ENCODE results near the gene CFAP68. TPM values are rescaled to one million over a fixed set of nuclear protein-coding genes. Genes with fewer than 3 reads are reported as not detected.
"Not testable (repeated sequence)": the region's sequence is repeated elsewhere in the genome, so short reads cannot be mapped to it uniquely, and the experiment has no call there.

Gene CFAP68
- total RNA-seq, 4 donors from 2014 or later = 8.2 to 20.9 (median 9.8) TPM

GRCh38 chr11:111878385-111878848 is 924 bp upstream of the CFAP68 start:
- intact Hi-C loops (cut with DNase I; ENCODE audit: low total_unique reads) = loop anchor here (2.0 to 10.0 kb wide), 6 partner anchors 32 to 1436 kb away; partner anchors contain the start of genes CRYAB, SDHD, TIMM8B and TTC12
- peak overlapping the region; percentile 58 to 75 (median 68) for H3K4me3 ChIP-seq
- H3K9me3 ChIP-seq = no peaks in the 10 kb centered on the region
- H3K4me1 ChIP-seq = peaks cover 8 to 19% of the 10 kb centered on the region in 2 donors
- TF ChIP-seq CTCF (IDR thresholded peaks at IDR 0.05 in 4 of 5, conservative IDR thresholded peaks at IDR 0.05 in 1 of 5) = no peak
- TF ChIP-seq POLR2A (IDR thresholded peaks at IDR 0.05) = no peak
- H3K27me3 ChIP-seq = no peaks in the 10 kb centered on the region
- no peaks in the 10 kb centered on the region for H3K36me3 ChIP-seq
- ATAC-seq (peak; percentile 9 to 11), DNase-seq (no peak)
- in situ Hi-C loops (cut with MboI; ENCODE audit: low sequenced_read_pairs in 4 of 4) = loop anchor here (5.0 to 10.0 kb wide), 6 partner anchors 34 to 206 kb away; partner anchors contain the start of genes CRYAB (in 1 of the 4), DIXDC1 (in 1 of the 4), HSPB2 (in 1 of the 4) and NKAPD1 (in 1 of the 4)
- peak overlapping the region; percentile 81 to 92 (median 88) for H3K27ac ChIP-seq

- peak overlapping the region; percentile 81 to 92 (median 88) for H3K27ac ChIP-seq
- peak overlapping the region; percentile 58 to 75 (median 68) for H3K4me3 ChIP-seq
- H3K4me1 ChIP-seq = peaks cover 8 to 19% of the 10 kb centered on the region in 2 donors
- ATAC-seq (peak; percentile 1), DNase-seq (no peak)
- TF ChIP-seq POLR2A (IDR thresholded peaks at IDR 0.05) = no peak
- no peak for TF ChIP-seq CTCF (IDR thresholded peaks at IDR 0.05 in 4 of 5, conservative IDR thresholded peaks at IDR 0.05 in 1 of 5)
- intact Hi-C loops (cut with DNase I; ENCODE audit: low total_unique reads) (loop anchor here (1.0 to 10.0 kb wide), 7 partner anchors 31 to 1435 kb away; partner anchors contain the start of genes CRYAB, SDHD, TIMM8B and TTC12), in situ Hi-C loops (cut with MboI; ENCODE audit: low sequenced_read_pairs in 4 of 4) (loop anchor here (5.0 to 10.0 kb wide), 6 partner anchors 33 to 205 kb away; partner anchors contain the start of genes CRYAB (in 1 of the 4), DIXDC1 (in 1 of the 4), HSPB2 (in 1 of the 4) and NKAPD1 (in 1 of the 4))
- no peaks in the 10 kb centered on the region for H3K9me3 ChIP-seq
- H3K36me3 ChIP-seq = no peaks in the 10 kb centered on the region
- H3K27me3 ChIP-seq = no peaks in the 10 kb centered on the region
Measured at GRCh38 chr11:111879637-111879960, 258 bp downstream of the CFAP68 start.

DNA sequence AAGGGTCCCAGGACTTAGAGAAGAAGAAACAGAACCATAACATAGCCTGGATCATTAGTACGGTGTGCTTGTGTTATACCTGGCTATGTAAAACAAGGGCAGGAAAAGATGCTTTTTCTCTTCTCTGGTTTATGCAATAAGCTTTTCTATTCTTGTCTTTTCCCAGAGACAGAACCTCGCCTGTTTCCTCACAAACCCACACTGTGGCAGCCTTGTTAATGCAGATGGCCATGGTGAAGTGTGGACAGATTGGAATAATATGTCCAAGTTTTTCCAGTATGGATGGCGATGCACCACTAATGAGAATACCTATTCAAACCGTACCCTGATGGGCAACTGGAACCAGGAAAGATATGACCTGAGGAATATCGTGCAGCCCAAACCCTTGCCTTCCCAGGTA is 2.9 kb downstream of the CFAP68 start:
- TF ChIP-seq POLR2A (IDR thresholded peaks at IDR 0.05) (no peak), CTCF (IDR thresholded peaks at IDR 0.05 in 4 of 5, conservative IDR thresholded peaks at IDR 0.05 in 1 of 5) (no peak)
- Histone ChIP-seq H3K27me3 (no peaks in the 10 kb centered on the region), H3K4me1 (peaks cover 8 to 19% of the 10 kb centered on the region in 2 donors), H3K36me3 (no peaks in the 10 kb centered on the region), H3K27ac (no peak overlapping the region), H3K4me3 (no peak overlapping the region), H3K9me3 (no peaks in the 10 kb centered on the region)
- in situ Hi-C loops (cut with MboI; ENCODE audit: low sequenced_read_pairs in 4 of 4) (no loop called here), intact Hi-C loops (cut with DNase I; ENCODE audit: low total_unique reads) (no loop called here)
- ATAC-seq (no peak), DNase-seq (no peak)

- H3K36me3 ChIP-seq; intact Hi-C loops (cut with DNase I; ENCODE audit: low total_unique reads); ATAC-seq; DNase-seq; H3K4me3 ChIP-seq; H3K4me1 ChIP-seq; in situ Hi-C loops (cut with MboI; ENCODE audit: low sequenced_read_pairs in 4 of 4); H3K9me3 ChIP-seq; H3K27ac ChIP-seq; H3K27me3 ChIP-seq: not testable (repeated sequence)
Measured at GRCh38 chr11:111885053-111885452, 5.7 kb downstream of the CFAP68 start.

DNA sequence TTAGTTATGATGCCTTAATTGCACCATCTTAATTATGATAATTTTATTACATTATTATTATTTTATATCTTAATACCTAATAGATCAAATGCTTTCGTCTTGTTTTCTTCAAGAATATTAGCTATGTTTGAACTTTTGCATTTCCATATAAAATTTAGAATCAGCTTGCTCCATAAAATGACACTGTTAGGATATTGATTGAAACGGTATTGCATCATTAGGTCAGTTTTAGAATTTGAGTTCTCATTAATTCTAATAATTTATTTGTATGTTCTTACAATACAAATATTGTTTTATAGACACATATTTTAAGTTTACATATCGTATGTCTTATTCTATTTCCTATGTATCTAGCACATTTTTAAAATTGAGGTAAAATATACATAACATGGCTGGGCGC is 6.7 kb downstream of the CFAP68 start:
- Histone ChIP-seq H3K27me3 (no peaks in the 10 kb centered on the region), H3K9me3 (no peaks in the 10 kb centered on the region), H3K27ac (no peak overlapping the region), H3K4me1 (no peaks in the 10 kb centered on the region), H3K36me3 (no peaks in the 10 kb centered on the region), H3K4me3 (no peak overlapping the region)
- no peak for TF ChIP-seq POLR2A (IDR thresholded peaks at IDR 0.05)
- no peak for TF ChIP-seq CTCF (IDR thresholded peaks at IDR 0.05 in 4 of 5, conservative IDR thresholded peaks at IDR 0.05 in 1 of 5)
- no peak for DNase-seq
- intact Hi-C loops (cut with DNase I; ENCODE audit: low total_unique reads) = no loop called here
- in situ Hi-C loops (cut with MboI; ENCODE audit: low sequenced_read_pairs in 4 of 4) = no loop called here
- ATAC-seq = no peak
